ENCODE results near the gene INTS13. TPM values are rescaled to one million over a fixed set of nuclear protein-coding genes. Genes with fewer than 3 reads are reported as not detected.

The INTS13 gene, protein sequence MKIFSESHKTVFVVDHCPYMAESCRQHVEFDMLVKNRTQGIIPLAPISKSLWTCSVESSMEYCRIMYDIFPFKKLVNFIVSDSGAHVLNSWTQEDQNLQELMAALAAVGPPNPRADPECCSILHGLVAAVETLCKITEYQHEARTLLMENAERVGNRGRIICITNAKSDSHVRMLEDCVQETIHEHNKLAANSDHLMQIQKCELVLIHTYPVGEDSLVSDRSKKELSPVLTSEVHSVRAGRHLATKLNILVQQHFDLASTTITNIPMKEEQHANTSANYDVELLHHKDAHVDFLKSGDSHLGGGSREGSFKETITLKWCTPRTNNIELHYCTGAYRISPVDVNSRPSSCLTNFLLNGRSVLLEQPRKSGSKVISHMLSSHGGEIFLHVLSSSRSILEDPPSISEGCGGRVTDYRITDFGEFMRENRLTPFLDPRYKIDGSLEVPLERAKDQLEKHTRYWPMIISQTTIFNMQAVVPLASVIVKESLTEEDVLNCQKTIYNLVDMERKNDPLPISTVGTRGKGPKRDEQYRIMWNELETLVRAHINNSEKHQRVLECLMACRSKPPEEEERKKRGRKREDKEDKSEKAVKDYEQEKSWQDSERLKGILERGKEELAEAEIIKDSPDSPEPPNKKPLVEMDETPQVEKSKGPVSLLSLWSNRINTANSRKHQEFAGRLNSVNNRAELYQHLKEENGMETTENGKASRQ
- 41.1 and 53.3 TPM in 2 replicates for total RNA-seq

DNA sequence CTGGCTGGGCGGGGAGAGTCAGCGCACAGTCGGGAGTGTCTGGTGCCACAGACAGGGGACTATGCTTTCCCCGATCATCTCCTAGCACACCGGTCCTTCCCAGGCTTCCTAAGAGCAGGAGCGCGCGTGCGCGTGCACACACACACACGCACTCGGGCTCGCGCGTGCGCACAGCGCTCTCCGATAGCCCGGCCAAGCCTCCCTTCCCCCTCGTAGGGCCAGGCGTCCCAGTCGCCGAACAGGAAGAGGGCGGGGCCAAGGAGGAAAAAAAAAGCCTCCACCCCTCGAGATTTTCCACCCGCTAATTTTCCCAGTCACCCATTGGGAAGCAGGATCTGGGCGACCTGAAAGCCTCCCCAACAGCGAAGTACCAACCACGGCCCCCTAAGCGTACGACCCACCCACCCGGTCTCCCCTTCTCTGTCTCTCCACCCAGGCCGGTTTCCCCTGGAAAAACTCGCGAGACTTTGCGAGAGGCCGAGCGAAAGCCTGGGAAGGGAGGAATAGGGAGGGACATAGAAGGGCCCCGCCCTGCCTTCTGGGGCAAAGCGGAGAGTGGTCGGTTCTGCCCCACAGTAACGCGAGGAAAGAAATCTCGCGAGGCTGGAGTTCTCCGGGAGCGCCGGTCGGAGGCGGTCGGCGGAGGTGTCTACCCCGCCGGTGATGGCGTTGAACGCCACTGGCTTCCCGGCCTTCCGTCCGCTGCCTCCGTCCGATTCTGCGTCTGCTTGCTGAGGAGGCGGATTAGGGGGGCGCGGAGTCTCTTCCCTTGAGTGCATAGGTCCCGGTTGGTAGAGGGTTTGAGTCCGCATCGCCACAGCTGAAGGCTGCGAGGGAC, at the start of gene INTS13, which contains the start of gene FGFR1OP2:
Gene INTS13, minus strand, starts transcription at position 119 of the 838 bp plus-strand sequence. CDS start 1,178 bp downstream, outside the sequence.
Gene FGFR1OP2, plus strand, starts transcription at position 608 of the 838 bp plus-strand sequence. CDS start 15,689 bp downstream, outside the sequence.

Other genes with a start within 250 kb of the INTS13 start
- gene ITPR2, start 104.8 kb downstream of the INTS13 start, total RNA-seq, result 13.3 and 18.5 TPM in 2 replicates
- gene FGFR1OP2, start 489 bp upstream of the INTS13 start, total RNA-seq, result 41.7 and 56.2 TPM in 2 replicates
- gene TM7SF3, start 76.4 kb upstream of the INTS13 start, total RNA-seq, result 357 and 478 TPM in 2 replicates
- gene MED21, start 84.6 kb upstream of the INTS13 start, total RNA-seq, result 79.7 and 94.3 TPM in 2 replicates
- not detected in 2 replicates for gene C12orf71, start 144.6 kb upstream of the INTS13 start, total RNA-seq